HepG2 (cell line): Measurements from ENCODE around the gene RPS6KL1. TPM values are rescaled to one million over a fixed set of nuclear protein-coding genes. Genes with fewer than 3 reads are reported as not detected.
A peak's percentile ranks its signal among the peaks of the same experiment; 100 is the strongest.

ENCODE experiments used
- GATAD2A ChIP-seq: IDR thresholded peaks from 2 replicates; pipeline ENCODE4 v1.6.1; 2016
- MAF1 ChIP-seq: sonication (generic); formaldehyde crosslinking; IDR thresholded peaks from 2 replicates; pipeline ENCODE4 v1.5.0; 2020; ENCODE audit warnings: missing genetic modification reagents, borderline replicate concordance
- POLR2AphosphoS2 ChIP-seq: IDR thresholded peaks from 2 replicates; pipeline ENCODE4 v1.6.1; 2011; ENCODE audit warnings: low read depth, low read length, improper control_type of control experiment
- TARDBP ChIP-seq: sonication (generic); formaldehyde crosslinking; IDR thresholded peaks from 2 replicates; pipeline ENCODE4 v1.8.0; 2022; ENCODE audit warnings: mild to moderate bottlenecking, missing genetic modification reagents
- ZNF142 ChIP-seq: sonication (generic); formaldehyde crosslinking; IDR thresholded peaks from 2 replicates; pipeline ENCODE4 v1.4.0; 2020; ENCODE audit warnings: missing genetic modification reagents
- ZNF597 ChIP-seq: sonication (generic); formaldehyde crosslinking; IDR thresholded peaks from 2 replicates; pipeline ENCODE4 v1.5.0; 2020; ENCODE audit warnings: missing genetic modification reagents
- polyA plus RNA-seq, 8 experiments: library from polyadenylated mRNA; depleted of rRNA in 3 of 8; stranded (reverse) in 7 of 8; unstranded in 1 of 8; fragments of >200 nt; fragmentation: Illumina TruSeq in 4 of 8; extraction: Trizol in 4 of 8; gene quantifications; 2 replicates each; pipeline versions ENCODE4 v1.2.1 to v1.2.3, GENCODE V29; 2011 to 2016; ENCODE audit warnings: low read depth in 4 of 8, missing spikeins in 1 of 8, mixed read lengths in 1 of 8; ENCODE audit not compliant: insufficient read depth in 1 of 8
- total RNA-seq, 5 experiments: library from RNA; depleted of rRNA; stranded (reverse); fragments of >200 nt; fragmentation: Illumina TruSeq; extraction: Trizol; gene quantifications; 2 replicates each; pipeline ENCODE4 v1.2.3, GENCODE V29; 2016; ENCODE audit warnings: low read depth in 1 of 5
- TF ChIP-seq, protein P1 (sequence below): IDR thresholded peaks from 2 replicates; pipeline ENCODE4 v1.4.0; 2020; ENCODE audit warnings: mild to moderate bottlenecking, missing genetic modification reagents
- TF ChIP-seq, protein P2 (sequence below): sonication (generic); formaldehyde crosslinking; IDR thresholded peaks from 2 replicates; pipeline ENCODE4 v1.5.0; 2020; ENCODE audit warnings: mild to moderate bottlenecking, missing genetic modification reagents, borderline replicate concordance

The RPS6KL1 gene
- total and polyA plus RNA-seq, 2 of the 13 experiments (the other 11 are each of a cell fraction or from before 2014, with no cell fraction given), result 6.5 to 11.5 TPM

- TF ChIP-seq ZNF142 (CRISPR knock-in tag), result no peak
- TF ChIP-seq, protein P1, sequence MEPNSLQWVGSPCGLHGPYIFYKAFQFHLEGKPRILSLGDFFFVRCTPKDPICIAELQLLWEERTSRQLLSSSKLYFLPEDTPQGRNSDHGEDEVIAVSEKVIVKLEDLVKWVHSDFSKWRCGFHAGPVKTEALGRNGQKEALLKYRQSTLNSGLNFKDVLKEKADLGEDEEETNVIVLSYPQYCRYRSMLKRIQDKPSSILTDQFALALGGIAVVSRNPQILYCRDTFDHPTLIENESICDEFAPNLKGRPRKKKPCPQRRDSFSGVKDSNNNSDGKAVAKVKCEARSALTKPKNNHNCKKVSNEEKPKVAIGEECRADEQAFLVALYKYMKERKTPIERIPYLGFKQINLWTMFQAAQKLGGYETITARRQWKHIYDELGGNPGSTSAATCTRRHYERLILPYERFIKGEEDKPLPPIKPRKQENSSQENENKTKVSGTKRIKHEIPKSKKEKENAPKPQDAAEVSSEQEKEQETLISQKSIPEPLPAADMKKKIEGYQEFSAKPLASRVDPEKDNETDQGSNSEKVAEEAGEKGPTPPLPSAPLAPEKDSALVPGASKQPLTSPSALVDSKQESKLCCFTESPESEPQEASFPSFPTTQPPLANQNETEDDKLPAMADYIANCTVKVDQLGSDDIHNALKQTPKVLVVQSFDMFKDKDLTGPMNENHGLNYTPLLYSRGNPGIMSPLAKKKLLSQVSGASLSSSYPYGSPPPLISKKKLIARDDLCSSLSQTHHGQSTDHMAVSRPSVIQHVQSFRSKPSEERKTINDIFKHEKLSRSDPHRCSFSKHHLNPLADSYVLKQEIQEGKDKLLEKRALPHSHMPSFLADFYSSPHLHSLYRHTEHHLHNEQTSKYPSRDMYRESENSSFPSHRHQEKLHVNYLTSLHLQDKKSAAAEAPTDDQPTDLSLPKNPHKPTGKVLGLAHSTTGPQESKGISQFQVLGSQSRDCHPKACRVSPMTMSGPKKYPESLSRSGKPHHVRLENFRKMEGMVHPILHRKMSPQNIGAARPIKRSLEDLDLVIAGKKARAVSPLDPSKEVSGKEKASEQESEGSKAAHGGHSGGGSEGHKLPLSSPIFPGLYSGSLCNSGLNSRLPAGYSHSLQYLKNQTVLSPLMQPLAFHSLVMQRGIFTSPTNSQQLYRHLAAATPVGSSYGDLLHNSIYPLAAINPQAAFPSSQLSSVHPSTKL (CRISPR knock-in tag), result no peak
- TF ChIP-seq, protein P2, sequence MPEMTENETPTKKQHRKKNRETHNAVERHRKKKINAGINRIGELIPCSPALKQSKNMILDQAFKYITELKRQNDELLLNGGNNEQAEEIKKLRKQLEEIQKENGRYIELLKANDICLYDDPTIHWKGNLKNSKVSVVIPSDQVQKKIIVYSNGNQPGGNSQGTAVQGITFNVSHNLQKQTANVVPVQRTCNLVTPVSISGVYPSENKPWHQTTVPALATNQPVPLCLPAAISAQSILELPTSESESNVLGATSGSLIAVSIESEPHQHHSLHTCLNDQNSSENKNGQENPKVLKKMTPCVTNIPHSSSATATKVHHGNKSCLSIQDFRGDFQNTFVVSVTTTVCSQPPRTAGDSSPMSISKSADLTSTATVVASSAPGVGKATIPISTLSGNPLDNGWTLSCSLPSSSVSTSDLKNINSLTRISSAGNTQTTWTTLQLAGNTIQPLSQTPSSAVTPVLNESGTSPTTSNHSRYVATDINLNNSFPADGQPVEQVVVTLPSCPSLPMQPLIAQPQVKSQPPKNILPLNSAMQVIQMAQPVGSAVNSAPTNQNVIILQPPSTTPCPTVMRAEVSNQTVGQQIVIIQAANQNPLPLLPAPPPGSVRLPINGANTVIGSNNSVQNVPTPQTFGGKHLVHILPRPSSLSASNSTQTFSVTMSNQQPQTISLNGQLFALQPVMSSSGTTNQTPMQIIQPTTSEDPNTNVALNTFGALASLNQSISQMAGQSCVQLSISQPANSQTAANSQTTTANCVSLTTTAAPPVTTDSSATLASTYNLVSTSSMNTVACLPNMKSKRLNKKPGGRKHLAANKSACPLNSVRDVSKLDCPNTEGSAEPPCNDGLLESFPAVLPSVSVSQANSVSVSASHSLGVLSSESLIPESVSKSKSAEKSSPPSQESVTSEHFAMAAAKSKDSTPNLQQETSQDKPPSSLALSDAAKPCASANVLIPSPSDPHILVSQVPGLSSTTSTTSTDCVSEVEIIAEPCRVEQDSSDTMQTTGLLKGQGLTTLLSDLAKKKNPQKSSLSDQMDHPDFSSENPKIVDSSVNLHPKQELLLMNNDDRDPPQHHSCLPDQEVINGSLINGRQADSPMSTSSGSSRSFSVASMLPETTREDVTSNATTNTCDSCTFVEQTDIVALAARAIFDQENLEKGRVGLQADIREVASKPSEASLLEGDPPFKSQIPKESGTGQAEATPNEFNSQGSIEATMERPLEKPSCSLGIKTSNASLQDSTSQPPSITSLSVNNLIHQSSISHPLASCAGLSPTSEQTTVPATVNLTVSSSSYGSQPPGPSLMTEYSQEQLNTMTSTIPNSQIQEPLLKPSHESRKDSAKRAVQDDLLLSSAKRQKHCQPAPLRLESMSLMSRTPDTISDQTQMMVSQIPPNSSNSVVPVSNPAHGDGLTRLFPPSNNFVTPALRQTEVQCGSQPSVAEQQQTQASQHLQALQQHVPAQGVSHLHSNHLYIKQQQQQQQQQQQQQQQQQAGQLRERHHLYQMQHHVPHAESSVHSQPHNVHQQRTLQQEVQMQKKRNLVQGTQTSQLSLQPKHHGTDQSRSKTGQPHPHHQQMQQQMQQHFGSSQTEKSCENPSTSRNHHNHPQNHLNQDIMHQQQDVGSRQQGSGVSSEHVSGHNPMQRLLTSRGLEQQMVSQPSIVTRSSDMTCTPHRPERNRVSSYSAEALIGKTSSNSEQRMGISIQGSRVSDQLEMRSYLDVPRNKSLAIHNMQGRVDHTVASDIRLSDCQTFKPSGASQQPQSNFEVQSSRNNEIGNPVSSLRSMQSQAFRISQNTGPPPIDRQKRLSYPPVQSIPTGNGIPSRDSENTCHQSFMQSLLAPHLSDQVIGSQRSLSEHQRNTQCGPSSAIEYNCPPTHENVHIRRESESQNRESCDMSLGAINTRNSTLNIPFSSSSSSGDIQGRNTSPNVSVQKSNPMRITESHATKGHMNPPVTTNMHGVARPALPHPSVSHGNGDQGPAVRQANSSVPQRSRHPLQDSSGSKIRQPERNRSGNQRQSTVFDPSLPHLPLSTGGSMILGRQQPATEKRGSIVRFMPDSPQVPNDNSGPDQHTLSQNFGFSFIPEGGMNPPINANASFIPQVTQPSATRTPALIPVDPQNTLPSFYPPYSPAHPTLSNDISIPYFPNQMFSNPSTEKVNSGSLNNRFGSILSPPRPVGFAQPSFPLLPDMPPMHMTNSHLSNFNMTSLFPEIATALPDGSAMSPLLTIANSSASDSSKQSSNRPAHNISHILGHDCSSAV (CRISPR knock-in tag), result no peak
- 0 out of 2 replicates have a peak, but pooled peaks have one; percentile 17 for TF ChIP-seq GATAD2A (CRISPR knock-in tag)
- TF ChIP-seq ZNF597, result no peak
- TF ChIP-seq POLR2AphosphoS2, result no peak
- TF ChIP-seq TARDBP (CRISPR knock-in tag), result peak; percentile 47; the same call in 1 of the 2 replicates
- TF ChIP-seq MAF1 (CRISPR knock-in tag), result no peak
Observed at GRCh38 chr14:74913986-74914573, 9.0 kb downstream of the RPS6KL1 start (continued).
